Testis (tissue), 3 donors: Measurements from ENCODE around the gene TACO1. TPM values are rescaled to one million over a fixed set of nuclear protein-coding genes. Genes with fewer than 3 reads are reported as not detected.

Experiments used
- DNase-seq: peaks from one replicate; pipeline ENCODE4 v3.0.0-alpha.2; 2019
- H3K27ac ChIP-seq, 2 donors: fragments of 200-600 bp; sonication (generic); one replicate each; pipeline ENCODE4 v1.5.1; 2019
- H3K27me3 ChIP-seq: fragments of 200-600 bp; sonication (generic); one replicate; pipeline ENCODE4 v1.5.1; 2019
- H3K36me3 ChIP-seq: fragments of 200-600 bp; sonication (generic); one replicate; pipeline ENCODE4 v1.5.1; 2017; ENCODE audit warnings: low read depth; ENCODE audit errors: missing control alignments
- H3K4me1 ChIP-seq: fragments of 200-600 bp; sonication (generic); one replicate; pipeline ENCODE4 v1.5.1; 2019
- H3K4me3 ChIP-seq, 2 donors: fragments of 200-600 bp; sonication (generic); one replicate each; pipeline ENCODE4 v1.5.1; 2017 to 2019
- H3K9me3 ChIP-seq: fragments of 200-600 bp; sonication (generic); one replicate; pipeline ENCODE4 v1.5.1; 2017
- POLR2A ChIP-seq: fragments of 450-650 bp; IDR thresholded peaks from one replicate; pipeline ENCODE4 v1.6.1; 2017; ENCODE audit warnings: antibody characterized with exemption, mild to moderate bottlenecking, moderate library complexity
- WGBS, 2 donors: methylation state at CpG; one replicate each; pipeline ENCODE4 v1.1.5; 2018; 5-methylcytosine and 5-hydroxymethylcytosine counted together
- intact Hi-C: fragments of 100-400 bp; cut with DNase I; formaldehyde crosslinking; loops from one replicate; pipeline ENCODE4 v1.15.1; 2023; ENCODE audit warnings: low total_unique reads
- polyA plus RNA-seq: library from polyadenylated mRNA; stranded (reverse); fragments of 350-450 nt; fragmentation: Illumina TruSeq; extraction: RNeasy Lipid Tissue Mini Kit (QIAGEN cat#74804); gene quantifications from one replicate; pipeline ENCODE4 v1.2.3, GENCODE V29; 2014; ENCODE audit warnings: low read depth, low replicate concordance; ENCODE audit not compliant: insufficient read depth
- total RNA-seq, 2 donors: library from RNA; depleted of rRNA; stranded (reverse); fragments of >200 nt; gene quantifications; one replicate each; pipeline ENCODE4 v1.2.3, GENCODE V29; 2016
- TF ChIP-seq, protein P1 (sequence below), 3 experiments: fragments of 450-650 bp in 2 of 3; fragments of 200-600 bp in 1 of 3; sonication (generic) in 1 of 3; IDR thresholded peaks; one replicate each; pipeline ENCODE4 v1.5.1; 2016 to 2019; ENCODE audit warnings: antibody characterized with exemption in 3 of 3, mild to moderate bottlenecking in 2 of 3, moderate library complexity in 1 of 3

Gene TACO1
- total and polyA plus RNA-seq, 3 donors from 2014 or later = 19.2 to 28.0 (median 22.3) TPM

DNA sequence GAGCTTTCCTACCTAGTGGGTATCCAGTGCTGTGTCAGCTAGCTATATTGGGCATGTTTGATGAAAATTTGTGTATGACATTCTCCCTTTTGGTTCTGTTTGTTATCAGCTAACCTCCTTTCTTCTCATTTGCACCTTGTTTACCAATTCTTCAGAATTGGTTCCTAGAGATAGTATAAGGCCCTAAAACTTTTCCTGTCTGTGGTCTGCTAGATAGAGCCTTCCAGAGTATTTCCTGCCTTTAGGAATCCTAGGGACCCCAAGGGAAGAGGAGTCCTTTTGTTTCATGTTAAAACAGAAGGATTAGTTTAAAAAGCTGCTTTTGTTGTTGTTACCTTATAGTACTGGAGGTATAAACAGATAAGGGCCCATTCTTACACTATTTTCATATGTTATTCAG, 33.0 kb downstream of the TACO1 start:
- no peak overlapping the region for H3K27ac ChIP-seq
- H3K27me3 ChIP-seq = no peaks in the 10 kb centered on the region
- H3K4me3 ChIP-seq = no peak overlapping the region
- TF ChIP-seq, protein P1, sequence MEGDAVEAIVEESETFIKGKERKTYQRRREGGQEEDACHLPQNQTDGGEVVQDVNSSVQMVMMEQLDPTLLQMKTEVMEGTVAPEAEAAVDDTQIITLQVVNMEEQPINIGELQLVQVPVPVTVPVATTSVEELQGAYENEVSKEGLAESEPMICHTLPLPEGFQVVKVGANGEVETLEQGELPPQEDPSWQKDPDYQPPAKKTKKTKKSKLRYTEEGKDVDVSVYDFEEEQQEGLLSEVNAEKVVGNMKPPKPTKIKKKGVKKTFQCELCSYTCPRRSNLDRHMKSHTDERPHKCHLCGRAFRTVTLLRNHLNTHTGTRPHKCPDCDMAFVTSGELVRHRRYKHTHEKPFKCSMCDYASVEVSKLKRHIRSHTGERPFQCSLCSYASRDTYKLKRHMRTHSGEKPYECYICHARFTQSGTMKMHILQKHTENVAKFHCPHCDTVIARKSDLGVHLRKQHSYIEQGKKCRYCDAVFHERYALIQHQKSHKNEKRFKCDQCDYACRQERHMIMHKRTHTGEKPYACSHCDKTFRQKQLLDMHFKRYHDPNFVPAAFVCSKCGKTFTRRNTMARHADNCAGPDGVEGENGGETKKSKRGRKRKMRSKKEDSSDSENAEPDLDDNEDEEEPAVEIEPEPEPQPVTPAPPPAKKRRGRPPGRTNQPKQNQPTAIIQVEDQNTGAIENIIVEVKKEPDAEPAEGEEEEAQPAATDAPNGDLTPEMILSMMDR (IDR thresholded peaks at IDR 0.05) = no peak
- no peak for TF ChIP-seq POLR2A
- H3K36me3 ChIP-seq = no peaks in the 10 kb centered on the region
- peaks cover 15% of the 10 kb centered on the region for H3K4me1 ChIP-seq
- H3K9me3 ChIP-seq = no peaks in the 10 kb centered on the region
- intact Hi-C loops = no loop called here
- DNase-seq = no peak

DNA sequence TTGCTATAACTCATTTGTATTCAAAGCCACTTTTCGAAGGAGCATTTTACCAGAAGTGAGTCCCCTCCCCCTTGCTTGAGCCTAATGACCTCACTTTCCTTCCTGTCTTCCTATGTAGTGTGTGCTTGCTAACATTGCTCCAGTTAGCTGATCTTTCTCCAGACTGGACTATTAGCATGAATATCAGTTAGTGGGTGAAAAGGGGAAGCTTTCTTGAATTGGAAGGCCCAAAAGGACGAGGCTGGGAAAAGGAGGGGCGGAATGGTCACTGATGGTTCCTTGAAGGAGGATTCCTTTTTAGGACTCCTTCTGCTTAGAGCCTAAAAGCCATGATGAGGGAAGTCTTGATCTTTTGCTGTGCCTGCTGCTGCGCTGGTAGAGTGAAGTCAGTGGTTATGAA, 33.5 kb downstream of the TACO1 start:
- Histone ChIP-seq H3K36me3 (no peaks in the 10 kb centered on the region), H3K9me3 (no peaks in the 10 kb centered on the region), H3K4me3 (no peak overlapping the region), H3K27ac (no peak overlapping the region), H3K27me3 (no peaks in the 10 kb centered on the region), H3K4me1 (peaks cover 15% of the 10 kb centered on the region)
- no peak for DNase-seq
- intact Hi-C loops = no loop called here
- 64 to 71% methylated on average over 4 of the region's 4 CpGs for WGBS, 2 donors
- TF ChIP-seq POLR2A = no peak
- TF ChIP-seq, protein P1 (IDR thresholded peaks at IDR 0.05) = no peak

DNA sequence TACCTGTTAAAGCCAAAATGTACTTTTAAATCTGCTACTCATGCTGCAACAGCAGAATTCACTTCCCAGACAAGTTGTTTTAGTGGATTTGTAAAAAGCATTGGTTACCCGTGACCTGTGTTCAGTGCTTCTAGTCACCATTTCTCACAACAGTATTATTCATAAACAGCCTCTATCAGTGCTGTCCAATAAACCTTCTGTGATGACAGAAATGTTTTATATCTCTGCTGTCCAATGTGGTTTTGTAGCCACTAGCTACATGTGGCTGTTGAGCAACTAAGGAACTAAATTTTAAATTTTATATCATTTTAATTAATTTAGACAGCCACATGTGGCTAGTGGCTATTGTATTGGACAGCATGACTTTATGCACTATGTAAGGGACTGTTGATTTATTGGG, 34.1 kb downstream of the TACO1 start:
- Histone ChIP-seq H3K4me3 (no peak overlapping the region), H3K9me3 (no peaks in the 10 kb centered on the region), H3K4me1 (peaks cover 15% of the 10 kb centered on the region), H3K27ac (no peak overlapping the region), H3K27me3 (no peaks in the 10 kb centered on the region), H3K36me3 (no peaks in the 10 kb centered on the region)
- intact Hi-C loops = no loop called here
- WGBS, 2 donors = 81 to 85% methylated on average over 1 of the region's 1 CpG
- DNase-seq = no peak
- TF ChIP-seq, protein P1 (IDR thresholded peaks at IDR 0.05) = no peak
- no peak for TF ChIP-seq POLR2A

DNA sequence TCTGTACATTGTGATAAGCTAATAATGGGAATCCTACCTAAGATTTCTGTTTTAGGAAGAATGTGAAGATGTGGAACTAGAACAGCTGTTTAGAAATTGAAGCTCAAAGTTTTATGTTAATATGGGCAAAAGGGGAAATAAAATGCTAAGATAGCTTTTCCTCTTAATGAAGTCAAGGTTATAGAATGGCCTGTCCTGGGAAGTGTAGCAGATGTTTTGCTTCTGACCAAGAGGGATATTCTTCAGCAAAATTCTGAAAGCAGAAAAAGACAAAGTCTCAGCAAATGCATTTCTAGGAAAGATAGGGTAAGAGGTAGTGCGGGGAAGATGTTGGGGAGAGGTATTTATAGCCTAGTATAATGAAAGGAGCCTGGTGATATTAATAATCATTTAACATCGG, 34.6 kb downstream of the TACO1 start:
- intact Hi-C loops = no loop called here
- Histone ChIP-seq H3K4me1 (peaks cover 15% of the 10 kb centered on the region), H3K4me3 (no peak overlapping the region), H3K9me3 (no peaks in the 10 kb centered on the region), H3K27me3 (no peaks in the 10 kb centered on the region), H3K36me3 (no peaks in the 10 kb centered on the region), H3K27ac (no peak overlapping the region)
- TF ChIP-seq, protein P1 (IDR thresholded peaks at IDR 0.05) = no peak
- no peak for TF ChIP-seq POLR2A
- DNase-seq = no peak
- 61 to 70% methylated on average over 2 of the region's 2 CpGs for WGBS, 2 donors

DNA sequence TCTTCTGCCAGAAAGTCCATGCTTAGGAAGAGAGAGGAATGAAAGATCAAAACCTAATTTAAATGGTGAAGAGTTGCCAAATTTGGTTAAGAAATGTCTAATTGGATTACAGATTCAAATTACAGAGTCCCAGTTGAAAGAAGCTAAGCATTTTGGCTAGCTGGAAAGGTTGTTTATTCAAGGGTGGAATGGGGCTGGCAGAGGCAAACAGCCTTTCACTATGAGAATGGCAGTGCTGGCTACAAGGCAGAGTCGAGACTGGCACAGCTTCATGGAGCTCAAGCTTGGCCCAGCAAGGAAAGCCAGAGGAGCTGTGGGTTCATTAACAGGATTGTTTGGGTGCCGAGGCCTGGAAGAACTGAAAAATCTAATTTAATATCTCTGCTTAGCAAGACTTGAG, 35.1 kb downstream of the TACO1 start:
- TF ChIP-seq POLR2A = no peak
- TF ChIP-seq, protein P1 (IDR thresholded peaks at IDR 0.05) = no peak
- WGBS, 2 donors = 67 to 74% methylated on average over 2 of the region's 2 CpGs
- H3K27me3 ChIP-seq = no peaks in the 10 kb centered on the region
- no peaks in the 10 kb centered on the region for H3K36me3 ChIP-seq
- intact Hi-C loops = no loop called here
- no peaks in the 10 kb centered on the region for H3K9me3 ChIP-seq
- no peak overlapping the region for H3K27ac ChIP-seq
- H3K4me1 ChIP-seq = peaks cover 15% of the 10 kb centered on the region
- DNase-seq = no peak
- no peak overlapping the region for H3K4me3 ChIP-seq
